Epithelial cell of esophagus (primary cell): ENCODE results near the gene G6PC3.

Source experiments
- DNase-seq: peaks from one replicate; pipeline ENCODE4 v3.0.0; 2010; ENCODE audit warnings: low read depth
- H3K4me3 ChIP-seq: 2 replicates; pipeline ENCODE4 v1.5.1; 2011; ENCODE audit warnings: mild to moderate bottlenecking, low read length, control low read depth
- CTCF ChIP-seq: IDR thresholded peaks from 2 replicates; pipeline ENCODE4 v1.5.1; 2011; ENCODE audit warnings: low read depth, mild to moderate bottlenecking, low read length, control low read depth, inconsistent platforms; ENCODE audit not compliant: insufficient read depth; ENCODE audit errors: missing control alignments

G6PC3 gene

GRCh38 chr17:44071198-44071520 is 624 bp downstream of the G6PC3 start:
- no peak for TF ChIP-seq CTCF
- H3K4me3 ChIP-seq, result peak overlapping the region; percentile 72
- no peak for DNase-seq

- peak overlapping the region; percentile 72 for H3K4me3 ChIP-seq
Measured at GRCh38 chr17:44071772-44072171, 1.2 kb downstream of the G6PC3 start.

GRCh38 chr17:44074231-44074910 is 3.8 kb downstream of the G6PC3 start:
- no peak for DNase-seq
- H3K4me3 ChIP-seq, result no peak overlapping the region
- no peak for TF ChIP-seq CTCF

More at GRCh38 chr17:44071772-44072171, 1.2 kb downstream of the G6PC3 start:
- no peak for TF ChIP-seq CTCF
- DNase-seq, result peak; percentile 82

- no peak overlapping the region for H3K4me3 ChIP-seq
- TF ChIP-seq CTCF, result no peak
- DNase-seq, result no peak
Measured at GRCh38 chr17:44074911-44075285, 4.4 kb downstream of the G6PC3 start.

GRCh38 chr17:44075598-44076293 is 5.2 kb downstream of the G6PC3 start:
- no peak overlapping the region for H3K4me3 ChIP-seq
- DNase-seq, result no peak
- TF ChIP-seq CTCF, result no peak

- no peak for DNase-seq
- no peak overlapping the region for H3K4me3 ChIP-seq
- no peak for TF ChIP-seq CTCF
Measured at GRCh38 chr17:44076716-44077594, 6.4 kb downstream of the G6PC3 start.
